ENCODE data around the gene PBRM1. TPM values are rescaled to one million over a fixed set of nuclear protein-coding genes. Genes with fewer than 3 reads are reported as not detected.
A peak's percentile ranks its signal among the peaks of the same experiment; 100 is the strongest.

Gene PBRM1
- total RNA-seq, 1 donor: 100 TPM

DNA sequence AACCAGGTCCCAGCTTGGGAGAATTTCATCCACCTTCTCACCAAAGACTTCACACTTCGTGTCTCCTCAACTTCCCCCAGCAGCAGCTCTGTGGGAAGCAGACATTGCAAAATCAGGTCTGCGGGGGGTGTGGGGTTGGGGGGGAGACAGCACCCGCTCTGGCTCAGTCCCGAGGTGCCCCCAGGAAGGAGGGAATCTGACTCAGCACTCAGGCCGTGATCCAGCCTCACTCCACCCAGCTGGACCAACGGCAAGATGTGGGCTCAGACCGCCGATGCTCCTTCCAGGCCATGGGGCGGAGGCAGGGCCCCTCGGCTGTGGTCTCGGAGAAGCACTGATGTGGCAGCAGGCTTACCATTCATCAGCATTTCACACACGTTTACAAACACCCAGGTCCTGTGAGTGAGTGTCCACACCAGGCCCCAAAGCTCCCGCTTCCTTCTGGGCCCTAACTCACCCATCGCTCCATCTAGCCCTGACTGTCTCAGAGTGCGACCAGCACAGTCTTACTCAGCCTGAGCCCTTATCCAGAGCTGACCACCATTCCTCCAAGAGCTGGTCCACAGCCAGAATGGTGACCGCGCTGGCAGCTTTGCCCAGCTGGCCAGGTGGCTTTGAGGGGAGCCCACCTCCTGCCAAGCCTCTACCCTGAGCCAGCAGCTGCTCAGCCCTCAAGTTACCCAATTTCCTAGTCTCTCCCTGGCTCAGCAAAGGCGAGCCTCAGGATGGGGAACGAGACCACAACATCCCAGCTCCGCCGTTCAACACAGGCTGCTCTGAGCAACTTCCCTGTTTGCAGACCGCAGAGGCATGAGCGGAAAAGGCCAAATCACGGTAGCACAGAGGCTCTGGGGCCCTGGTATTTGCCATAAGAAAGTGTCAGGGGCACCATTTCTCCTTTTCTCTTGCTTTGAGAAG lies 187.3 kb downstream of the PBRM1 start:
- Histone ChIP-seq H4K20me1 (ENCODE audit: insufficient read depth, low read length) (no peaks in the 10 kb centered on the region), H3K9me3 (ENCODE audit: low read depth, low read length) (no peaks in the 10 kb centered on the region), H3K4me3 (ENCODE audit: insufficient read depth, low read length) (peak overlapping the region; percentile 23), H3K4me1 (ENCODE audit: insufficient read depth, low read length) (peaks cover 26% of the 10 kb centered on the region), H3K27ac (ENCODE audit: low read depth, low read length) (peak overlapping the region; percentile 86), H3K4me2 (ENCODE audit: insufficient read depth, low read length) (peak overlapping the region; percentile 24), H2AFZ (ENCODE audit: low read length) (peak overlapping the region; percentile 81), H3K27me3 (ENCODE audit: insufficient read depth, low read length) (no peaks in the 10 kb centered on the region), H3K79me2 (ENCODE audit: insufficient read depth, low read length) (no peaks in the 10 kb centered on the region), H3K36me3 (ENCODE audit: insufficient read depth, low read length) (no peaks in the 10 kb centered on the region)
- TF ChIP-seq, protein P1, sequence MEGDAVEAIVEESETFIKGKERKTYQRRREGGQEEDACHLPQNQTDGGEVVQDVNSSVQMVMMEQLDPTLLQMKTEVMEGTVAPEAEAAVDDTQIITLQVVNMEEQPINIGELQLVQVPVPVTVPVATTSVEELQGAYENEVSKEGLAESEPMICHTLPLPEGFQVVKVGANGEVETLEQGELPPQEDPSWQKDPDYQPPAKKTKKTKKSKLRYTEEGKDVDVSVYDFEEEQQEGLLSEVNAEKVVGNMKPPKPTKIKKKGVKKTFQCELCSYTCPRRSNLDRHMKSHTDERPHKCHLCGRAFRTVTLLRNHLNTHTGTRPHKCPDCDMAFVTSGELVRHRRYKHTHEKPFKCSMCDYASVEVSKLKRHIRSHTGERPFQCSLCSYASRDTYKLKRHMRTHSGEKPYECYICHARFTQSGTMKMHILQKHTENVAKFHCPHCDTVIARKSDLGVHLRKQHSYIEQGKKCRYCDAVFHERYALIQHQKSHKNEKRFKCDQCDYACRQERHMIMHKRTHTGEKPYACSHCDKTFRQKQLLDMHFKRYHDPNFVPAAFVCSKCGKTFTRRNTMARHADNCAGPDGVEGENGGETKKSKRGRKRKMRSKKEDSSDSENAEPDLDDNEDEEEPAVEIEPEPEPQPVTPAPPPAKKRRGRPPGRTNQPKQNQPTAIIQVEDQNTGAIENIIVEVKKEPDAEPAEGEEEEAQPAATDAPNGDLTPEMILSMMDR (IDR thresholded peaks at IDR 0.05; ENCODE audit: extremely low read depth, low read depth, low read length): no peak
- peak; percentile 98 for DNase-seq (ENCODE audit: insufficient read length, low spot score, missing footprints)

DNA sequence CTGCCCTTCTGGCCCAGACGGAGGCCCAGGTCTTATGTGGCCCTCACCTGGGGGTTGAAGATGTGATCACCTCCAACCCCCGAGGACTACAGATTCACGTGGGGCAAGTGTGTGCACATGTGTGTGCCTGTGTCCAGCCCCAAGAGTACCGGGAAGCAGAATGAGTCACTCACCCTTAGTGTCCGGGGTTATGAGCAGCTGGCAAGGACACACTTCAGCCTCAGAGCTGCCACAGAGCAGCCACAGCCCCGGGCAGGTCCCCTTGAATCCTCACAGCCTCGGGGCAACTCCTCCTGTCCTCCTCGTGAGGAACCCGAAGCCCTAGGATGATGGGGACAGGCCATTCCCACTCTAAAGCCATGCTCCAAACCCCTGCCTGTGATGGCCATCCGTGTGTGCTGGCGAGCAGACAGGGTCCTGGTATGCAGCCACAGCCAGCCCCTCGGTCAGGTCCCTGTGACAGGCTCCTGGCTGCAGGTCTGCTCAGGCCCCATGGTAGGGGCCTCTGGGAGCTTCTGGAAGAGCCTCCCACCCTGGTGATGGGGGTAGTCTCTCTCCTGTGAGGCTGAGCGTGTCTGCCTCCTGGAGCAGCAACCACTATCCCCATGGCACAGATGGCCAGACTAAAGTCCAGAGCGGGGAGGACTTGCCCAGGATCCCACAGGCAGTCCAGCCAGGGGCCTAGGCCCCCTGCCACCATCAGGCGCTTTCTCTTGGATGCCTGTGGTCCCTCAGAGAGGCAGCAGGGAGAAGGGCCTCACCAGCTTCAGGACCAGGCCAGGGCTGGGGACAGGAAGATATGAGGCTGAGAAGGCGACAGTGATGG lies 189.7 kb downstream of the PBRM1 start:
- H3K79me2 ChIP-seq (ENCODE audit: insufficient read depth, low read length): no peaks in the 10 kb centered on the region
- H3K9me3 ChIP-seq (ENCODE audit: low read depth, low read length): no peaks in the 10 kb centered on the region
- no peak overlapping the region for H3K4me3 ChIP-seq (ENCODE audit: insufficient read depth, low read length)
- no peak overlapping the region for H3K4me2 ChIP-seq (ENCODE audit: insufficient read depth, low read length)
- H4K20me1 ChIP-seq (ENCODE audit: insufficient read depth, low read length): peaks cover 5% of the 10 kb centered on the region
- no peak overlapping the region for H2AFZ ChIP-seq (ENCODE audit: low read length)
- no peaks in the 10 kb centered on the region for H3K27me3 ChIP-seq (ENCODE audit: insufficient read depth, low read length)
- peaks cover 26% of the 10 kb centered on the region for H3K4me1 ChIP-seq (ENCODE audit: insufficient read depth, low read length)
- TF ChIP-seq, protein P1 (IDR thresholded peaks at IDR 0.05; ENCODE audit: extremely low read depth, low read depth, low read length): no peak
- DNase-seq (ENCODE audit: insufficient read length, low spot score, missing footprints): no peak
- peaks cover 17% of the 10 kb centered on the region for H3K36me3 ChIP-seq (ENCODE audit: insufficient read depth, low read length)
- H3K27ac ChIP-seq (ENCODE audit: low read depth, low read length): no peak overlapping the region

Small RNAs within 50 kb of the gene (small RNA-seq; reads per million reads assigned to genes)
- not detected for gene AC006254.2
- 4,349 reads per million, percentile 100 among the genes with 10 or more reads in this experiment for gene RF00569
- gene RF01183: not detected
- gene RNU6-856P: not detected
- not detected for gene RNU6ATAC16P
- gene SNORD19: not detected
- not detected for gene SNORD19B
- 412 reads per million, percentile 98 among the genes with 10 or more reads in this experiment for gene SNORD69

Other genes with a start within 250 kb of the PBRM1 start
- gene SEMA3G, start 240.8 kb downstream of the PBRM1 start, total RNA-seq: under 0.01 TPM in 1 of 2 replicates, not detected in the other
- 0.29 and 0.36 TPM in 2 replicates for gene TNNC1, start 231.9 kb downstream of the PBRM1 start, total RNA-seq
- gene NISCH, start 230.3 kb downstream of the PBRM1 start, total RNA-seq: 72.2 and 83.2 TPM in 2 replicates
- gene STAB1, start 190.6 kb downstream of the PBRM1 start, total RNA-seq: 0.59 and 1.1 TPM in 2 replicates
- gene NT5DC2, start 152.1 kb downstream of the PBRM1 start, total RNA-seq: 45.4 and 52.5 TPM in 2 replicates
- gene UQCC5, start 149.3 kb downstream of the PBRM1 start, total RNA-seq: 6.5 and 8.3 TPM in 2 replicates
- gene GNL3, start 119 bp upstream of the PBRM1 start, total RNA-seq: 111 and 129 TPM in 2 replicates
- 98.8 and 103 TPM in 2 replicates for gene GLT8D1, start 19.9 kb upstream of the PBRM1 start, total RNA-seq
- 60.1 and 67.0 TPM in 2 replicates for gene SPCS1, start 20.2 kb upstream of the PBRM1 start, total RNA-seq
- gene NEK4, start 85.0 kb upstream of the PBRM1 start, total RNA-seq: 22.7 and 24.6 TPM in 2 replicates
- not detected in 2 replicates for gene ITIH1, start 91.7 kb upstream of the PBRM1 start, total RNA-seq
- under 0.01 TPM in 1 of 2 replicates, not detected in the other for gene ITIH3, start 108.9 kb upstream of the PBRM1 start, total RNA-seq
- gene ITIH4, start 144.8 kb upstream of the PBRM1 start, total RNA-seq: 2.5 and 3.5 TPM in 2 replicates
- 1.4 TPM in 1 of 2 replicates, not detected in the other for gene MUSTN1, start 149.1 kb upstream of the PBRM1 start, total RNA-seq
- gene STIMATE, start 211.6 kb upstream of the PBRM1 start, total RNA-seq: 11.5 and 18.5 TPM in 2 replicates

All from osteoblast (primary cell).